Measurements from ENCODE around the gene D2HGDH. TPM values are rescaled to one million over a fixed set of nuclear protein-coding genes. Genes with fewer than 3 reads are reported as not detected.

Gene D2HGDH
- total and polyA plus RNA-seq, 2 of the 13 experiments (the other 11 are each of a cell fraction or from before 2014, with no cell fraction given) = 19.2 to 20.3 TPM

GRCh38 chr2:241734208-241734466 lies 293 bp upstream of the D2HGDH start (continued):
- TF ChIP-seq STAT6 (CRISPR knock-in tag; IDR thresholded peaks at IDR 0.05; ENCODE audit: borderline replicate concordance) (no peak), ZNF574 (CRISPR knock-in tag; IDR thresholded peaks at IDR 0.05) (no peak), ZNF75D (CRISPR knock-in tag; IDR thresholded peaks at IDR 0.05; ENCODE audit: borderline replicate concordance) (no peak), EED (CRISPR knock-in tag; IDR thresholded peaks at IDR 0.05) (no peak), ZNF629 (CRISPR knock-in tag; conservative IDR thresholded peaks at IDR 0.05) (no peak), ZNF282 (IDR thresholded peaks at IDR 0.05; ENCODE audit: partially characterized antibody) (no peak), TCF12 (IDR thresholded peaks at IDR 0.05) (no peak), TCF12 (CRISPR knock-in tag; IDR thresholded peaks at IDR 0.05) (no peak), ETV6 (CRISPR knock-in tag; conservative IDR thresholded peaks at IDR 0.05) (no peak)
- TF ChIP-seq, protein P1, sequence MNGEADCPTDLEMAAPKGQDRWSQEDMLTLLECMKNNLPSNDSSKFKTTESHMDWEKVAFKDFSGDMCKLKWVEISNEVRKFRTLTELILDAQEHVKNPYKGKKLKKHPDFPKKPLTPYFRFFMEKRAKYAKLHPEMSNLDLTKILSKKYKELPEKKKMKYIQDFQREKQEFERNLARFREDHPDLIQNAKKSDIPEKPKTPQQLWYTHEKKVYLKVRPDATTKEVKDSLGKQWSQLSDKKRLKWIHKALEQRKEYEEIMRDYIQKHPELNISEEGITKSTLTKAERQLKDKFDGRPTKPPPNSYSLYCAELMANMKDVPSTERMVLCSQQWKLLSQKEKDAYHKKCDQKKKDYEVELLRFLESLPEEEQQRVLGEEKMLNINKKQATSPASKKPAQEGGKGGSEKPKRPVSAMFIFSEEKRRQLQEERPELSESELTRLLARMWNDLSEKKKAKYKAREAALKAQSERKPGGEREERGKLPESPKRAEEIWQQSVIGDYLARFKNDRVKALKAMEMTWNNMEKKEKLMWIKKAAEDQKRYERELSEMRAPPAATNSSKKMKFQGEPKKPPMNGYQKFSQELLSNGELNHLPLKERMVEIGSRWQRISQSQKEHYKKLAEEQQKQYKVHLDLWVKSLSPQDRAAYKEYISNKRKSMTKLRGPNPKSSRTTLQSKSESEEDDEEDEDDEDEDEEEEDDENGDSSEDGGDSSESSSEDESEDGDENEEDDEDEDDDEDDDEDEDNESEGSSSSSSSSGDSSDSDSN (CRISPR knock-in tag; IDR thresholded peaks at IDR 0.05) = no peak
- TF ChIP-seq, protein P2, sequence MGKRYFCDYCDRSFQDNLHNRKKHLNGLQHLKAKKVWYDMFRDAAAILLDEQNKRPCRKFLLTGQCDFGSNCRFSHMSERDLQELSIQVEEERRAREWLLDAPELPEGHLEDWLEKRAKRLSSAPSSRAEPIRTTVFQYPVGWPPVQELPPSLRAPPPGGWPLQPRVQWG (CRISPR knock-in tag; IDR thresholded peaks at IDR 0.05; ENCODE audit: borderline replicate concordance, low read depth) = no peak
- TF ChIP-seq, protein P3, sequence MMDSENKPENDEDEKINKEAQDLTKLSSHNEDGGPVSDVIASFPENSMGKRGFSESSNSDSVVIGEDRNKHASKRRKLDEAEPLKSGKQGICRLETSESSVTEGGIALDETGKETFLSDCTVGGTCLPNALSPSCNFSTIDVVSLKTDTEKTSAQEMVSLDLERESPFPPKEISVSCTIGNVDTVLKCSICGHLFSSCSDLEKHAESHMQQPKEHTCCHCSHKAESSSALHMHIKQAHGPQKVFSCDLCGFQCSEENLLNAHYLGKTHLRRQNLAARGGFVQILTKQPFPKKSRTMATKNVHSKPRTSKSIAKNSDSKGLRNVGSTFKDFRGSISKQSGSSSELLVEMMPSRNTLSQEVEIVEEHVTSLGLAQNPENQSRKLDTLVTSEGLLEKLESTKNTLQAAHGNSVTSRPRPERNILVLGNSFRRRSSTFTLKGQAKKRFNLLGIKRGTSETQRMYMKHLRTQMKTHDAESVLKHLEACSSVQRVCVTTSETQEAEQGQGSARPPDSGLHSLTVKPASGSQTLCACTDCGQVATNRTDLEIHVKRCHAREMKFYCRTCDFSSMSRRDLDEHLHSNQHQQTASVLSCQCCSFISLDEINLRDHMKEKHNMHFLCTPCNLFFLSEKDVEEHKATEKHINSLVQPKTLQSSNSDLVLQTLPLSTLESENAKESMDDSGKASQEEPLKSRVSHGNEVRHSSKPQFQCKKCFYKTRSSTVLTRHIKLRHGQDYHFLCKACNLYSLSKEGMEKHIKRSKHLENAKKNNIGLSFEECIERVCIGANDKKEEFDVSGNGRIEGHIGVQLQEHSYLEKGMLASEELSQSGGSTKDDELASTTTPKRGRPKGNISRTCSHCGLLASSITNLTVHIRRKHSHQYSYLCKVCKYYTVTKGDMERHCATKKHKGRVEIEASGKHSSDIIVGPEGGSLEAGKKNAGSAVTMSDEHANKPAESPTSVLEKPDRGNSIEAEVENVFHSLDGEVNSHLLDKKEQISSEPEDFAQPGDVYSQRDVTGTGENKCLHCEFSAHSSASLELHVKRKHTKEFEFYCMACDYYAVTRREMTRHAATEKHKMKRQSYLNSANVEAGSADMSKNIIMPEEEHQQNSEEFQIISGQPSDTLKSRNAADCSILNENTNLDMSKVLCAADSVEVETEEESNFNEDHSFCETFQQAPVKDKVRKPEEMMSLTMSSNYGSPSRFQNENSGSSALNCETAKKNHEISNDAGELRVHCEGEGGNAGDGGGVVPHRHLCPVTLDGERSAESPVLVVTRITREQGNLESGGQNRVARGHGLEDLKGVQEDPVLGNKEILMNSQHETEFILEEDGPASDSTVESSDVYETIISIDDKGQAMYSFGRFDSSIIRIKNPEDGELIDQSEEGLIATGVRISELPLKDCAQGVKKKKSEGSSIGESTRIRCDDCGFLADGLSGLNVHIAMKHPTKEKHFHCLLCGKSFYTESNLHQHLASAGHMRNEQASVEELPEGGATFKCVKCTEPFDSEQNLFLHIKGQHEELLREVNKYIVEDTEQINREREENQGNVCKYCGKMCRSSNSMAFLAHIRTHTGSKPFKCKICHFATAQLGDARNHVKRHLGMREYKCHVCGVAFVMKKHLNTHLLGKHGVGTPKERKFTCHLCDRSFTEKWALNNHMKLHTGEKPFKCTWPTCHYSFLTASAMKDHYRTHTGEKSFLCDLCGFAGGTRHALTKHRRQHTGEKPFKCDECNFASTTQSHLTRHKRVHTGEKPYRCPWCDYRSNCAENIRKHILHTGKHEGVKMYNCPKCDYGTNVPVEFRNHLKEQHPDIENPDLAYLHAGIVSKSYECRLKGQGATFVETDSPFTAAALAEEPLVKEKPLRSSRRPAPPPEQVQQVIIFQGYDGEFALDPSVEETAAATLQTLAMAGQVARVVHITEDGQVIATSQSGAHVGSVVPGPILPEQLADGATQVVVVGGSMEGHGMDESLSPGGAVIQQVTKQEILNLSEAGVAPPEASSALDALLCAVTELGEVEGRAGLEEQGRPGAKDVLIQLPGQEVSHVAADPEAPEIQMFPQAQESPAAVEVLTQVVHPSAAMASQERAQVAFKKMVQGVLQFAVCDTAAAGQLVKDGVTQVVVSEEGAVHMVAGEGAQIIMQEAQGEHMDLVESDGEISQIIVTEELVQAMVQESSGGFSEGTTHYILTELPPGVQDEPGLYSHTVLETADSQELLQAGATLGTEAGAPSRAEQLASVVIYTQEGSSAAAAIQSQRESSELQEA (CRISPR knock-in tag; IDR thresholded peaks at IDR 0.05; ENCODE audit: not compliant biosample characterization) = no peak

Measured in HepG2 (cell line).